Transverse colon (tissue), 4 donors: ENCODE measurements around the gene TTC39C.

Experiments
- EP300 ChIP-seq: sonication (generic); formaldehyde crosslinking; IDR thresholded peaks from one replicate; pipeline ENCODE4 v1.6.1; 2017; ENCODE audit warnings: antibody characterized with exemption, low read depth
- POLR2A ChIP-seq: fragments of 450-650 bp; IDR thresholded peaks from one replicate; pipeline ENCODE4 v1.6.1; 2016; ENCODE audit warnings: antibody characterized with exemption, mild to moderate bottlenecking, moderate library complexity
- POLR2AphosphoS5 ChIP-seq, 3 donors: sonication (generic); formaldehyde crosslinking; IDR thresholded peaks; one replicate each; pipeline ENCODE4 v1.6.1; 2016; ENCODE audit warnings: antibody characterized with exemption in 3 of 3
- TF ChIP-seq, protein P1 (sequence below), 5 experiments: fragments of 200-600 bp in 3 of 5; fragments of 450-650 bp in 2 of 5; sonication (generic) in 3 of 5; IDR thresholded peaks; 1 replicate in 2 of 5; 2 replicates in 3 of 5; pipeline ENCODE4 v1.5.1; 2016 to 2017; ENCODE audit warnings: antibody characterized with exemption in 5 of 5, inconsistent platforms in 3 of 5, mild to moderate bottlenecking in 2 of 5, moderate library complexity in 1 of 5

DNA sequence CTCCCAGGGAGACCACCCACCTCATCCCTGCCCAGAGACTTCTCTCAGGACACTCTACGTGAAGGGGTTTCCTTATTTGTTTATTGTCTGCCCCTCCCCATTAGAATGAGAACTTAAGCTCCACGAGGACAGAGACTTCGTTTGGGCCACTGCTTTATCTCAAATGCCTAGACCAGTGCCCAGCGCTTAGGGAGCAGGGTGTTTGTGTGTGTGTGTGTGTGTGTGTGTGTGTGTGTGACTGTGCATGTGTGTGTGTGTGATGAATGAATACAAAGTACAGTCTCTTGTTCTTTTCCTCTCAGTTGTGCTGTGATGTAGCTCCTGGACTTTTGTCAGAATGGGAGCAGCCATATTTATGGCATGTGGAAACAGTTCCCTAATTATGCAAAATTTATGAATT is 89.9 kb downstream of the TTC39C start:
- TF ChIP-seq POLR2AphosphoS5 (IDR thresholded peaks at IDR 0.05) (no peak), POLR2A (no peak), EP300 (no peak)
- TF ChIP-seq, protein P1, sequence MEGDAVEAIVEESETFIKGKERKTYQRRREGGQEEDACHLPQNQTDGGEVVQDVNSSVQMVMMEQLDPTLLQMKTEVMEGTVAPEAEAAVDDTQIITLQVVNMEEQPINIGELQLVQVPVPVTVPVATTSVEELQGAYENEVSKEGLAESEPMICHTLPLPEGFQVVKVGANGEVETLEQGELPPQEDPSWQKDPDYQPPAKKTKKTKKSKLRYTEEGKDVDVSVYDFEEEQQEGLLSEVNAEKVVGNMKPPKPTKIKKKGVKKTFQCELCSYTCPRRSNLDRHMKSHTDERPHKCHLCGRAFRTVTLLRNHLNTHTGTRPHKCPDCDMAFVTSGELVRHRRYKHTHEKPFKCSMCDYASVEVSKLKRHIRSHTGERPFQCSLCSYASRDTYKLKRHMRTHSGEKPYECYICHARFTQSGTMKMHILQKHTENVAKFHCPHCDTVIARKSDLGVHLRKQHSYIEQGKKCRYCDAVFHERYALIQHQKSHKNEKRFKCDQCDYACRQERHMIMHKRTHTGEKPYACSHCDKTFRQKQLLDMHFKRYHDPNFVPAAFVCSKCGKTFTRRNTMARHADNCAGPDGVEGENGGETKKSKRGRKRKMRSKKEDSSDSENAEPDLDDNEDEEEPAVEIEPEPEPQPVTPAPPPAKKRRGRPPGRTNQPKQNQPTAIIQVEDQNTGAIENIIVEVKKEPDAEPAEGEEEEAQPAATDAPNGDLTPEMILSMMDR (IDR thresholded peaks at IDR 0.05) = no peak
